AG04450 (cell line): ENCODE measurements around the gene KCTD10. TPM values are rescaled to one million over a fixed set of nuclear protein-coding genes. Genes with fewer than 3 reads are reported as not detected.
"Not testable (repeated sequence)": the region's sequence is repeated elsewhere in the genome, so short reads cannot be mapped to it uniquely, and the experiment has no call there.

Source experiments
- CTCF ChIA-PET: fragments of 300-600, 350-600 bp; formaldehyde crosslinking; extraction: SDS; loops from one replicate; lab custom pipeline; 2022; ENCODE audit warnings: antibody characterized with exemption, inconsistent platforms; lab: Charles Lee
- POLR2A ChIA-PET: fragments of 350-600 bp; formaldehyde crosslinking; extraction: SDS; loops from one replicate; lab custom pipeline; 2021; ENCODE audit warnings: antibody characterized with exemption, inconsistent platforms; lab: Yijun Ruan, JAX
- DNase-seq: peaks from one replicate; pipeline ENCODE4 v3.0.0-alpha.2; 2011; ENCODE audit warnings: low read depth, low spot score
- H3K27ac ChIP-seq: one replicate; pipeline ENCODE4 v1.5.1; 2012; ENCODE audit warnings: low read depth, low read length, control low read depth
- H3K27me3 ChIP-seq: one replicate; pipeline ENCODE4 v1.6.0; 2012; ENCODE audit warnings: low read length; ENCODE audit not compliant: control insufficient read depth, insufficient read depth
- H3K4me3 ChIP-seq: 2 replicates; pipeline ENCODE4 v1.5.1; 2011; ENCODE audit warnings: mild to moderate bottlenecking, low read depth, low read length, control low read depth
- H3K9me3 ChIP-seq: 2 replicates; pipeline ENCODE4 v1.5.1; 2012; ENCODE audit warnings: low read length; ENCODE audit not compliant: control insufficient read depth, insufficient read depth
- CTCF ChIP-seq: IDR thresholded peaks from 2 replicates; pipeline ENCODE4 v1.5.1; 2011; ENCODE audit warnings: low read depth, low read length, control low read depth, inconsistent platforms
- polyA plus RNA-seq: library from polyadenylated mRNA; depleted of rRNA; stranded (reverse); fragments of >200 nt; gene quantifications from 2 replicates; pipeline ENCODE4 v1.2.3, GENCODE V29; 2011

The KCTD10 gene
- polyA plus RNA-seq, 1 experiment, result 128 TPM

DNA sequence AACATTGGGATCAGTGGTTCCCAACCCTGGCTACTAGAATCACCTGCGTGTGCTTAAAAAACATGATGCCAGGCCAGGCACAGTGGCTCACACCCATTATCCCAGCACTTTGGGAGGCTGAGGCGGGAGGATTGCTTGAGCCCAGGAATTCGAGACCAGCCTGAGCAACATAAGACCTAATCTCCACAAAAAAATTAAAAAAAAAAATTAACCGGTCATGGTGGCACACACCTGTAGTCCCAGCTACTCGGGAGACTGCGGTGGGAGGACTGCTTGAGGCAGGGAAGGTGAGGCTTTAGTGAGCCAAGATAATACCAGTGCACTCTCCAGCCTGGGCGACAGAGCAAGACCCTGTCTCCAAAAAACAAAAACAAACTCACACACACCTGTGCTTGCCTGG is 2.0 kb downstream of the KCTD10 start:
- TF ChIP-seq CTCF, result no peak
- ChIA-PET POLR2A (interaction anchor here (1.4 kb wide), 1 partner anchor 12 kb away, joined by 7 read pairs; no protein-coding TSS in a partner anchor), CTCF (interaction anchor here (6.0 kb wide), 1 partner anchor 48 kb away, joined by 38 read pairs; no protein-coding TSS in a partner anchor)
- Histone ChIP-seq H3K9me3 (no peaks in the 10 kb centered on the region), H3K27me3 (no peaks in the 10 kb centered on the region), H3K27ac (peak overlapping the region; percentile 31), H3K4me3 (peak overlapping the region; percentile 97)
- DNase-seq, result no peak

GRCh38 chr12:109473526-109474270 is 3.4 kb downstream of the KCTD10 start:
- H3K27me3 ChIP-seq, DNase-seq, H3K27ac ChIP-seq, H3K4me3 ChIP-seq, H3K9me3 ChIP-seq: not testable (repeated sequence)
- ChIA-PET CTCF (interaction anchor here (1.0 to 6.0 kb wide), 4 partner anchors 39 to 47 kb away, joined by 3 to 38 read pairs (median 4); no protein-coding TSS in a partner anchor), POLR2A (interaction anchor here (0.6 to 2.0 kb wide), 4 partner anchors 11 to 1991 kb away, joined by 3 to 10 read pairs (median 6); no protein-coding TSS in a partner anchor)

GRCh38 chr12:109473006-109473405 is 4.1 kb downstream of the KCTD10 start:
- no peak for TF ChIP-seq CTCF
- Histone ChIP-seq H3K9me3 (no peaks in the 10 kb centered on the region), H3K27ac (peak overlapping the region; percentile 2), H3K4me3 (no peak overlapping the region), H3K27me3 (no peaks in the 10 kb centered on the region)
- ChIA-PET CTCF (interaction anchor here (0.6 to 6.0 kb wide), 5 partner anchors 39 to 294 kb away, joined by 3 to 38 read pairs (median 5); no protein-coding TSS in a partner anchor), POLR2A (interaction anchor here (0.6 to 2.0 kb wide), 2 partner anchors 10 to 1991 kb away, joined by 10 read pairs; no protein-coding TSS in a partner anchor)
- no peak for DNase-seq

GRCh38 chr12:109469517-109469916 is 7.6 kb downstream of the KCTD10 start:
- TF ChIP-seq CTCF, result no peak
- ChIA-PET POLR2A (no interaction called here), CTCF (interaction anchor here (1.0 to 6.0 kb wide), 3 partner anchors 42 to 128 kb away, joined by 3 to 38 read pairs (median 5); no protein-coding TSS in a partner anchor)
- Histone ChIP-seq H3K27ac (peak overlapping the region; percentile 31), H3K4me3 (no peak overlapping the region), H3K9me3 (no peaks in the 10 kb centered on the region), H3K27me3 (no peaks in the 10 kb centered on the region)
- no peak for DNase-seq

GRCh38 chr12:109467978-109468676 is 9.0 kb downstream of the KCTD10 start:
- Histone ChIP-seq H3K4me3 (no peak overlapping the region), H3K27ac (no peak overlapping the region), H3K27me3 (no peaks in the 10 kb centered on the region), H3K9me3 (no peaks in the 10 kb centered on the region)
- POLR2A ChIA-PET, result interaction anchor here (0.6 kb wide), 1 partner anchor 37 kb away, joined by 3 read pairs; no protein-coding TSS in a partner anchor
- no peak for DNase-seq
- TF ChIP-seq CTCF, result no peak
- CTCF ChIA-PET, result no interaction called here
